Muscle layer of colon (tissue), 2 donors: ENCODE measurements around the gene ADAM30.
"Not testable (repeated sequence)": the region's sequence is repeated elsewhere in the genome, so short reads cannot be mapped to it uniquely, and the experiment has no call there.

Experiments used
- H3K27ac ChIP-seq: one replicate; pipeline ENCODE4 v1.7.0; 2013; ENCODE audit warnings: low read depth, mild to moderate bottlenecking, low read length, moderate library complexity
- H3K27me3 ChIP-seq, 2 donors: one replicate each; pipeline ENCODE4 v1.7.0; 2013; ENCODE audit warnings: low read length in 2 of 2, mild to moderate bottlenecking in 2 of 2; ENCODE audit not compliant: insufficient read depth in 2 of 2, control insufficient read depth in 1 of 2
- H3K36me3 ChIP-seq: one replicate; pipeline ENCODE4 v1.7.0; 2013; ENCODE audit warnings: mild to moderate bottlenecking, low read length; ENCODE audit not compliant: insufficient read depth
- H3K4me1 ChIP-seq: one replicate; pipeline ENCODE4 v1.7.0; 2013; ENCODE audit warnings: mild to moderate bottlenecking, low read length; ENCODE audit not compliant: insufficient read depth
- H3K4me3 ChIP-seq, 2 donors: one replicate each; pipeline ENCODE4 v1.7.0; 2013; ENCODE audit warnings: low read length in 2 of 2, low read depth in 1 of 2, mild to moderate bottlenecking in 1 of 2, moderate library complexity in 1 of 2
- H3K9ac ChIP-seq: one replicate; pipeline ENCODE4 v1.7.0; 2013; ENCODE audit warnings: low read length
- H3K9me3 ChIP-seq: one replicate; pipeline ENCODE4 v1.7.0; 2013; ENCODE audit warnings: mild to moderate bottlenecking, low read length
- donor health status: abdominal sarcoma.
- donor health status: Adenocarcinoma of cecum.

ADAM30 gene

GRCh38 chr1:119869995-119870394, 26.3 kb downstream of the ADAM30 start:
- Histone ChIP-seq H3K4me3 (no peak overlapping the region), H3K27ac (no peak overlapping the region), H3K36me3 (no peaks in the 10 kb centered on the region), H3K4me1 (peaks cover 26% of the 10 kb centered on the region), H3K27me3 (no peaks in the 10 kb centered on the region), H3K9me3 (no peaks in the 10 kb centered on the region), H3K9ac (no peak overlapping the region)

GRCh38 chr1:119868176-119868575, 28.1 kb downstream of the ADAM30 start:
- Histone ChIP-seq H3K9ac (no peak overlapping the region), H3K27me3 (no peaks in the 10 kb centered on the region), H3K36me3 (no peaks in the 10 kb centered on the region), H3K9me3 (no peaks in the 10 kb centered on the region), H3K4me3 (no peak overlapping the region), H3K27ac (no peak overlapping the region), H3K4me1 (peaks cover 13% of the 10 kb centered on the region)

GRCh38 chr1:119866451-119866850, 29.9 kb downstream of the ADAM30 start:
- Histone ChIP-seq H3K4me3 (no peak overlapping the region), H3K27me3 (no peaks in the 10 kb centered on the region), H3K9me3 (no peaks in the 10 kb centered on the region), H3K27ac (no peak overlapping the region), H3K9ac (no peak overlapping the region), H3K4me1 (peaks cover 4% of the 10 kb centered on the region), H3K36me3 (no peaks in the 10 kb centered on the region)

GRCh38 chr1:119865627-119866026, 30.7 kb downstream of the ADAM30 start:
- no peaks in the 10 kb centered on the region for H3K9me3 ChIP-seq
- H3K4me1 ChIP-seq: no peaks in the 10 kb centered on the region
- no peak overlapping the region for H3K4me3 ChIP-seq
- H3K9ac ChIP-seq: no peak overlapping the region
- H3K36me3 ChIP-seq: no peaks in the 10 kb centered on the region
- no peak overlapping the region for H3K27ac ChIP-seq
- H3K27me3 ChIP-seq: no peaks in the 10 kb centered on the region

- no peaks in the 10 kb centered on the region for H3K4me1 ChIP-seq
- no peak overlapping the region for H3K4me3 ChIP-seq
- H3K27me3 ChIP-seq: no peaks in the 10 kb centered on the region
- H3K9me3 ChIP-seq: no peaks in the 10 kb centered on the region
- no peaks in the 10 kb centered on the region for H3K36me3 ChIP-seq
- H3K27ac ChIP-seq: no peak overlapping the region
- no peak overlapping the region for H3K9ac ChIP-seq
Observed at GRCh38 chr1:119862276-119862675, 34.0 kb downstream of the ADAM30 start.

- Histone ChIP-seq H3K27me3 (no peaks in the 10 kb centered on the region), H3K4me3 (no peak overlapping the region), H3K4me1 (no peaks in the 10 kb centered on the region), H3K36me3 (no peaks in the 10 kb centered on the region), H3K9ac (no peak overlapping the region), H3K27ac (no peak overlapping the region), H3K9me3 (no peaks in the 10 kb centered on the region)
Observed at GRCh38 chr1:119861547-119861946, 34.8 kb downstream of the ADAM30 start.

GRCh38 chr1:119859647-119860046, 36.7 kb downstream of the ADAM30 start:
- H3K9me3 ChIP-seq: no peaks in the 10 kb centered on the region
- H3K4me3 ChIP-seq: no peak overlapping the region
- no peaks in the 10 kb centered on the region for H3K4me1 ChIP-seq
- no peaks in the 10 kb centered on the region for H3K36me3 ChIP-seq
- no peak overlapping the region for H3K27ac ChIP-seq
- no peaks in the 10 kb centered on the region for H3K27me3 ChIP-seq
- H3K9ac ChIP-seq: no peak overlapping the region

GRCh38 chr1:119858556-119859214, 37.6 kb downstream of the ADAM30 start:
- H3K27me3 ChIP-seq: not testable (repeated sequence)

GRCh38 chr1:119858126-119858525, 38.2 kb downstream of the ADAM30 start:
- no peaks in the 10 kb centered on the region for H3K27me3 ChIP-seq
- no peak overlapping the region for H3K4me3 ChIP-seq
- H3K4me1 ChIP-seq: no peaks in the 10 kb centered on the region
- H3K9ac ChIP-seq: no peak overlapping the region
- H3K36me3 ChIP-seq: no peaks in the 10 kb centered on the region
- H3K27ac ChIP-seq: no peak overlapping the region
- no peaks in the 10 kb centered on the region for H3K9me3 ChIP-seq

More at GRCh38 chr1:119858556-119859214, 37.6 kb downstream of the ADAM30 start:
- not testable (repeated sequence) for H3K9me3 ChIP-seq, H3K4me1 ChIP-seq, H3K36me3 ChIP-seq, H3K4me3 ChIP-seq, H3K27ac ChIP-seq, H3K9ac ChIP-seq

- no peak overlapping the region for H3K9ac ChIP-seq
- H3K9me3 ChIP-seq: no peaks in the 10 kb centered on the region
- H3K27ac ChIP-seq: no peak overlapping the region
- H3K36me3 ChIP-seq: no peaks in the 10 kb centered on the region
- no peaks in the 10 kb centered on the region for H3K4me1 ChIP-seq
- no peak overlapping the region for H3K4me3 ChIP-seq
- H3K27me3 ChIP-seq: no peaks in the 10 kb centered on the region
Observed at GRCh38 chr1:119853155-119853554, 43.2 kb downstream of the ADAM30 start.

- H3K9me3 ChIP-seq, H3K4me1 ChIP-seq, H3K9ac ChIP-seq, H3K27ac ChIP-seq, H3K27me3 ChIP-seq, H3K36me3 ChIP-seq, H3K4me3 ChIP-seq: not testable (repeated sequence)
Observed at GRCh38 chr1:119844206-119844605, 52.1 kb downstream of the ADAM30 start.
